HUES64 (cell line): ENCODE measurements around the gene HDAC7.

Experiments
- H3K27ac ChIP-seq: 2 replicates; pipeline ENCODE4 v1.7.0; 2013; ENCODE audit warnings: low read depth, low read length, inconsistent platforms
- H3K27me3 ChIP-seq: 2 replicates; pipeline ENCODE4 v1.6.1; 2013; ENCODE audit warnings: mild to moderate bottlenecking, low read length; ENCODE audit not compliant: insufficient read depth
- H3K36me3 ChIP-seq: 2 replicates; pipeline ENCODE4 v1.6.1; 2013; ENCODE audit warnings: mild to moderate bottlenecking, low read length; ENCODE audit not compliant: insufficient read depth
- H3K4me1 ChIP-seq: 2 replicates; pipeline ENCODE4 v1.6.1; 2013; ENCODE audit warnings: mild to moderate bottlenecking, low read length, moderate library complexity; ENCODE audit not compliant: insufficient read depth
- H3K4me3 ChIP-seq: 2 replicates; pipeline ENCODE4 v1.5.1; 2013; ENCODE audit warnings: mild to moderate bottlenecking, low read length, moderate library complexity
- H3K9ac ChIP-seq: 2 replicates; pipeline ENCODE4 v1.6.1; 2013; ENCODE audit warnings: mild to moderate bottlenecking, low read depth, low read length
- H3K9me3 ChIP-seq: 2 replicates; pipeline ENCODE4 v1.6.1; 2013; ENCODE audit warnings: low read depth, low read length; ENCODE audit not compliant: insufficient read depth
- WGBS: fragments of 150-250, 120-280 bp; methylation state at CpG from one replicate; pipeline ENCODE4 v1.1.7; 2013; ENCODE audit warnings: missing lambda C conversion rate; 5-methylcytosine and 5-hydroxymethylcytosine counted together

HDAC7 gene

DNA sequence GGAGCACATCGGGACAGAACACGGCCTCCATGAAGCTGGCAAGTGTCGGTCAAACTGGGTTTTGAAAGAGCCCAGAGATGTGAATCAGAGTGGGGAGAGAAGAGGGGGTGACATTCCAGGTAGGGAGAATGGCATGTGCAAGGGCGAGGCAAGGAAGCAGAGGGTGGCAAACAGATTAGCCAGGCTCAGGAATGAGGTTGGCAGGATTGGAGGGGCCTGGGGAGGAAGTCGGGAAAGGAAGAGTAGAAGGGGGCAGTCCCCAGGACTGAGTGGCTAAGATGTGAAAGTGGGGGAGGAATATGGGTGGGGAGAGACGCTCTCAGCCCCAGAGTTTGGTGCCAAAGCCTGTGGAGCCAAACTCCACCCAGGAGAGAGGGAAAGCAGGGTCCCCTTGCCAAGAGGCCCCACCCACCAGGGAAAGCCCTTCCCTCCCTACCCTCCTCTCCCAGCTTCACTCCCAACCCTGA is 5.5 kb upstream of the HDAC7 start:
- Histone ChIP-seq H3K36me3 (no peaks in the 10 kb centered on the region), H3K9me3 (no peaks in the 10 kb centered on the region), H3K4me1 (peaks cover 33% of the 10 kb centered on the region), H3K9ac (no peak overlapping the region), H3K27ac (no peak overlapping the region), H3K4me3 (no peak overlapping the region), H3K27me3 (no peaks in the 10 kb centered on the region)
- 84% methylated on average over 6 of the region's 6 CpGs for WGBS

DNA sequence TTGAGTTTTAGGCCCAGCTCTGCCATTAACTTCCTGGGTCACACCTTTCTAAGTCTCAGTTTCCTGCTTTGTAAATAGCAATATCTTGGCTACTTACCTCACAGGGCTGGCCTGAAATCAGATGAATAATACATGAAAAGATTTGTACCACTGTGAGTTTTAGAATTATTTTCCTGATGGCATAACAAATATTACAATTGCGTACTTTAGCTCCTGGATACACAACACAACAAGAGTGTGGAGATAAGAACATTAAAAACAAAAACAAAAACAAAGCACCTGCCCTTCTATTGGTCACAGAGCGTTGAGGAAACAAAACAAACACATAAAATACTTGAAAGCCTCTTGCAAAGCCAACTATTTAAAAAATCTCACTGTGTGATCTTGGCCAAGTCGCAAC is 4.9 kb upstream of the HDAC7 start:
- H3K27ac ChIP-seq = no peak overlapping the region
- WGBS = 84% methylated on average over 2 of the region's 3 CpGs
- no peaks in the 10 kb centered on the region for H3K27me3 ChIP-seq
- no peak overlapping the region for H3K4me3 ChIP-seq
- H3K9me3 ChIP-seq = no peaks in the 10 kb centered on the region
- no peaks in the 10 kb centered on the region for H3K36me3 ChIP-seq
- peaks cover 33% of the 10 kb centered on the region for H3K4me1 ChIP-seq
- H3K9ac ChIP-seq = no peak overlapping the region

GRCh38 chr12:47824198-47824597 is 4.5 kb upstream of the HDAC7 start:
- H3K9ac ChIP-seq = no peak overlapping the region
- H3K36me3 ChIP-seq = no peaks in the 10 kb centered on the region
- H3K27ac ChIP-seq = no peak overlapping the region
- no peak overlapping the region for H3K4me3 ChIP-seq
- WGBS = 79% methylated on average over 2 of the region's 2 CpGs
- H3K9me3 ChIP-seq = no peaks in the 10 kb centered on the region
- no peaks in the 10 kb centered on the region for H3K27me3 ChIP-seq
- peaks cover 30% of the 10 kb centered on the region for H3K4me1 ChIP-seq

- Histone ChIP-seq H3K27ac (no peak overlapping the region), H3K9me3 (no peaks in the 10 kb centered on the region), H3K4me3 (no peak overlapping the region), H3K36me3 (no peaks in the 10 kb centered on the region), H3K9ac (no peak overlapping the region), H3K27me3 (no peaks in the 10 kb centered on the region), H3K4me1 (peaks cover 28% of the 10 kb centered on the region)
- WGBS = 96% methylated on average over 5 of the region's 5 CpGs
Observed at GRCh38 chr12:47823422-47824086, 3.9 kb upstream of the HDAC7 start.

GRCh38 chr12:47822863-47823262 is 3.2 kb upstream of the HDAC7 start:
- H3K27me3 ChIP-seq = no peaks in the 10 kb centered on the region
- WGBS = 90% methylated on average over 3 of the region's 3 CpGs
- no peak overlapping the region for H3K9ac ChIP-seq
- peaks cover 5% of the 10 kb centered on the region; the same call in 1 of the 2 replicates for H3K36me3 ChIP-seq
- H3K27ac ChIP-seq = no peak overlapping the region
- H3K9me3 ChIP-seq = no peaks in the 10 kb centered on the region
- peaks cover 35% of the 10 kb centered on the region for H3K4me1 ChIP-seq
- no peak overlapping the region for H3K4me3 ChIP-seq

- no peaks in the 10 kb centered on the region for H3K9me3 ChIP-seq
- H3K36me3 ChIP-seq = peaks cover 7% of the 10 kb centered on the region; the same call in 1 of the 2 replicates
- H3K27ac ChIP-seq = no peak overlapping the region
- H3K9ac ChIP-seq = no peak overlapping the region
- 70% methylated on average over 2 of the region's 2 CpGs for WGBS
- no peak overlapping the region for H3K4me3 ChIP-seq
- peaks cover 40% of the 10 kb centered on the region for H3K4me1 ChIP-seq
- no peaks in the 10 kb centered on the region for H3K27me3 ChIP-seq
Observed at GRCh38 chr12:47822401-47822800, 2.7 kb upstream of the HDAC7 start.

- no peaks in the 10 kb centered on the region for H3K9me3 ChIP-seq
- peak overlapping the region; percentile 97; the same call in 1 of the 2 replicates for H3K9ac ChIP-seq
- H3K27me3 ChIP-seq = no peaks in the 10 kb centered on the region
- 86% methylated on average over 4 of the region's 4 CpGs for WGBS
- peaks cover 7% of the 10 kb centered on the region; the same call in 1 of the 2 replicates for H3K36me3 ChIP-seq
- peak overlapping the region; percentile 91 for H3K27ac ChIP-seq
- peaks cover 49% of the 10 kb centered on the region for H3K4me1 ChIP-seq
- peak overlapping the region; percentile 70; the same call in 1 of the 2 replicates for H3K4me3 ChIP-seq
Observed at GRCh38 chr12:47821346-47821706, 1.6 kb upstream of the HDAC7 start.

DNA sequence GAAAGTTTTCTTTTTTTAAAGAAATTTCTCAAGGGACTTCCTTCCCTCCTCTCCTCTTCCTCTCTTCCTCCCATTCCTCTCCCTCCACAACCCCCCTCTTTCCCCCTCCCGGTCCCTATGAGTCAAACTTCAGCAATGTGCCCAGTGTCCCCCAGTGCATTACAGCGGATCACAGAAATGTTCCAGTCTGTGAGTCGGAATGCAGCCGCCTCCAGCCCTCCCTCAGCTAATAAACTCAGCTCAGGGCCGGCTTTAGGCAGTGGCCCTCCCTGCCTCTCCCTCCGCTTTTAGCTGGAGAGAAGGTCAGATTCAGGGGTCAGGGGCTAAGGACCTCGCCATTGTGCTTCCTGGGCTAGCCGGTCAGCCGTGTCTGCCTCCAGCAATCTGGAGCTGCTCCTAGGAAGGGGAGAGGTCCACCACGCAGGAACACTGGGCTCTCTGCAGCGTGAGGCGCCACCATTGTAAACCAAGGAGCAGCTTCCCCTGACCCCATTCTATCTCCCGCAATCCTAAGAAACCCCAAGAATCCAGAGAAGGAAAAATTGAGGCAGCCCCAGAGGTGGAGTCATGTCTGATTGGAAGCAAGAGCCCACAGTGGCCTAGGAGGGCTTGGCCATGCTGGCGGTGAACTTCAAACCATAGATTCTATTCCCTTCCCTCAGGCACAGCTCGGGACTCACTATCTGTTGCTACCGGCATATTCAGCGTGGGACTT is 1.1 kb upstream of the HDAC7 start:
- Histone ChIP-seq H3K36me3 (peaks cover 7% of the 10 kb centered on the region; the same call in 1 of the 2 replicates), H3K9me3 (no peaks in the 10 kb centered on the region), H3K4me3 (peak overlapping the region; percentile 70), H3K4me1 (peaks cover 51% of the 10 kb centered on the region), H3K27ac (peak overlapping the region; percentile 91), H3K9ac (peak overlapping the region; percentile 97), H3K27me3 (no peaks in the 10 kb centered on the region)
- 27% methylated on average over 17 of the region's 17 CpGs for WGBS

GRCh38 chr12:47819138-47819895 is 386 bp downstream of the HDAC7 start:
- no peaks in the 10 kb centered on the region for H3K27me3 ChIP-seq
- H3K4me3 ChIP-seq = peak overlapping the region; percentile 70
- peaks cover 12% of the 10 kb centered on the region; the same call in 1 of the 2 replicates for H3K36me3 ChIP-seq
- under 1% methylated on average over 77 of the region's 77 CpGs for WGBS
- no peaks in the 10 kb centered on the region for H3K9me3 ChIP-seq
- peak overlapping the region; percentile 82 for H3K9ac ChIP-seq
- peak overlapping the region; percentile 91; the same call in 1 of the 2 replicates for H3K27ac ChIP-seq
- H3K4me1 ChIP-seq = peaks cover 48% of the 10 kb centered on the region

DNA sequence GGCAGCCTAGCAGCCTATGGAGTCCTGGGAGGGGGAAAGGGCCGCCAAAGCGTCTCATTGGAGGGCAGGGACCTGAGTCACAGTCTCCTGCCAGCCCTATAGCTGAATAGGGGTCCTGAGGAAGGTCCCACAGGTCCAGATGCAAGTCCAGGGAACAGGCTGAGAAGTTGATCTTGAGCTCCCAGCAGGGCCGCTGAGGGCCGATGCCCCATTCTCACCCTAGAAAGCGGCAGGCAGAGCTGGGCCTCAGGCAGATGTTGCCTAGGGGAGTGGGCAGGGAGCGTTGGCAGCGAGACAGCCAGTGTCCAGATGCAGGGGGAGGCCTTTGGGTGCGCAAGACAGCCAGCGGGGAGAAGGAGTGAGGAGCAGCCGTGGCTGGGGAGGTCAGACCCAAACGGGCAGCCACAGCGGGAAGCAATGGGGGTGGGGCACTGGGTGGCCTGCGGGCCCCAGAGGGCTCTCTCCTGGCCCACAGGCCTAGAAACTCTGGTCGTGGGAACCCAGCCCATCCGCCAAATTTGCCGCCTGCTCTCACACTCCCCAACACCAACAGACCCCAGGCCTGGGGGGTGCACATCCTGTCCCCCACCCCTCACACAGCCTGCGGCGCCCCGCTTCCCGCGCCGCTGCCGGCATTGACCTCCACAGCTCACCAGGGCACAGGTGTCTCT is 1.1 kb downstream of the HDAC7 start:
- Histone ChIP-seq H3K36me3 (peaks cover 12% of the 10 kb centered on the region; the same call in 1 of the 2 replicates), H3K9ac (peak overlapping the region; percentile 82), H3K4me3 (peak overlapping the region; percentile 70), H3K27me3 (no peaks in the 10 kb centered on the region), H3K27ac (peak overlapping the region; percentile 76; the same call in 1 of the 2 replicates), H3K9me3 (no peaks in the 10 kb centered on the region), H3K4me1 (peaks cover 55% of the 10 kb centered on the region)
- WGBS = 21% methylated on average over 23 of the region's 23 CpGs
